DND-41 (cell line): ENCODE results near the gene CCL7.

ENCODE experiments used
- EZH2 ChIP-seq: IDR thresholded peaks from 3 replicates; pipeline ENCODE4 v1.6.1; 2012; ENCODE audit warnings: borderline replicate concordance, low read depth, mild to moderate bottlenecking, moderate library complexity, low read length, inconsistent platforms; ENCODE audit not compliant: severe bottlenecking
- TF ChIP-seq, protein P1 (sequence below): IDR thresholded peaks from 2 replicates; pipeline ENCODE4 v1.5.1; 2012; ENCODE audit warnings: borderline replicate concordance, low read length, moderate library complexity, mild to moderate bottlenecking; ENCODE audit not compliant: poor library complexity, severe bottlenecking; ENCODE audit errors: extremely low read depth

DNA sequence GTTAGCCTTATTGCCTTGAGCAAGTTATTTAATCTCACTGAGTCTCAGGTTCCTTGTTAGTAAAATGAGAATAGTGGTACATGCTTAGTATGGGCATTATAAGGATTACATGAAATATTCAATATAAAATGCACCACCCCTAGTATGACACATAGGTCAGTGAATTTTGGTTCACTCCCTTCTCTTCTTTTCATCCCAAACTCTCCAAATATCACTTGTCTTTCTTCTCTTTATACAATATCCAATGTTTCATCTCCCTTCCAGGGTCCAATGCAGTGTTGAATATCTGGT, 43.3 kb upstream of the CCL7 start:
- TF ChIP-seq EZH2, result no peak
- TF ChIP-seq, protein P1, sequence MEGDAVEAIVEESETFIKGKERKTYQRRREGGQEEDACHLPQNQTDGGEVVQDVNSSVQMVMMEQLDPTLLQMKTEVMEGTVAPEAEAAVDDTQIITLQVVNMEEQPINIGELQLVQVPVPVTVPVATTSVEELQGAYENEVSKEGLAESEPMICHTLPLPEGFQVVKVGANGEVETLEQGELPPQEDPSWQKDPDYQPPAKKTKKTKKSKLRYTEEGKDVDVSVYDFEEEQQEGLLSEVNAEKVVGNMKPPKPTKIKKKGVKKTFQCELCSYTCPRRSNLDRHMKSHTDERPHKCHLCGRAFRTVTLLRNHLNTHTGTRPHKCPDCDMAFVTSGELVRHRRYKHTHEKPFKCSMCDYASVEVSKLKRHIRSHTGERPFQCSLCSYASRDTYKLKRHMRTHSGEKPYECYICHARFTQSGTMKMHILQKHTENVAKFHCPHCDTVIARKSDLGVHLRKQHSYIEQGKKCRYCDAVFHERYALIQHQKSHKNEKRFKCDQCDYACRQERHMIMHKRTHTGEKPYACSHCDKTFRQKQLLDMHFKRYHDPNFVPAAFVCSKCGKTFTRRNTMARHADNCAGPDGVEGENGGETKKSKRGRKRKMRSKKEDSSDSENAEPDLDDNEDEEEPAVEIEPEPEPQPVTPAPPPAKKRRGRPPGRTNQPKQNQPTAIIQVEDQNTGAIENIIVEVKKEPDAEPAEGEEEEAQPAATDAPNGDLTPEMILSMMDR, result no peak
